Measurements from ENCODE around the gene HNF4A.

The HNF4A gene

DNA sequence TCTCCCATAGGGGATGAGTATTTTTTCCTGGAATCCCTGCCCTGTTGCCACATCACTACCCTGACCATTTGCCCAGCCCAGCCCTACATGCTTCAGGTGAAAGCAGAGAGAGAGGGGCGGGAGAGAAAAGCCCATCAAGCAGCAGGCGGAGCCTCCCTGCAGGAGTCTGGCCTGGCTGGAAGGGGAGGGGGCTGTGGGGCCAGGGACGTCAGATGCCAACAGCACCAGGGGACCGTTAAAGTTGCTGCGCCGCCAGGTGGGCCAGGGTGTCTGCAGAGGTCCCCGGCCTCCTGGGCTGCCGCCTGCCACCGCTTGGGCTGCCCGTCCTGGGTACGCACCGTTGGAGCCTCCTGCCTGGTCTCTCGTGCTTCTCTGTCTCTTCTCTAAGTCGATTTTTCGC is 19.4 kb upstream of the HNF4A start:
- CTCF ChIA-PET: no interaction called here
- POLR2A ChIA-PET: no interaction called here
- TF ChIP-seq FOXK2 (IDR thresholded peaks at IDR 0.05) (no peak), PKNOX1 (IDR thresholded peaks at IDR 0.05) (no peak), SP1 (IDR thresholded peaks at IDR 0.05) (no peak), HDGF (IDR thresholded peaks at IDR 0.05; ENCODE audit: borderline replicate concordance) (no peak), BHLHE40 (IDR thresholded peaks at IDR 0.05; ENCODE audit: borderline replicate concordance) (no peak), ZNF384 (IDR thresholded peaks at IDR 0.05) (no peak), ELF4 (IDR thresholded peaks at IDR 0.05) (no peak), TARDBP (IDR thresholded peaks at IDR 0.05) (no peak), LEF1 (IDR thresholded peaks at IDR 0.05; ENCODE audit: borderline replicate concordance) (no peak), NFRKB (IDR thresholded peaks at IDR 0.05) (no peak), L3MBTL2 (conservative IDR thresholded peaks at IDR 0.05) (no peak), FOXA1 (IDR thresholded peaks at IDR 0.05) (no peak), CTBP1 (IDR thresholded peaks at IDR 0.05; ENCODE audit: borderline replicate concordance) (no peak)
- no peak for DNase-seq (ENCODE audit: extremely low spot score)

GRCh38 chr20:44336725-44337380 is 18.6 kb upstream of the HNF4A start, which contains the start of gene R3HDML:
R3HDML (plus strand) TSS chr20:44337043; CDS start chr20:44337158, 115 bp downstream.
- ChIA-PET POLR2A (interaction anchor here (1.1 kb wide), 1 partner anchor 26 kb away, joined by 3 read pairs; the partner anchor contains the start of gene FITM2), CTCF (no interaction called here)
- TF ChIP-seq LEF1 (IDR thresholded peaks at IDR 0.05; ENCODE audit: borderline replicate concordance) (no peak), BHLHE40 (IDR thresholded peaks at IDR 0.05; ENCODE audit: borderline replicate concordance) (no peak), CTBP1 (IDR thresholded peaks at IDR 0.05; ENCODE audit: borderline replicate concordance) (no peak), ELF4 (IDR thresholded peaks at IDR 0.05) (no peak), FOXA1 (IDR thresholded peaks at IDR 0.05) (no peak), ZNF384 (IDR thresholded peaks at IDR 0.05) (no peak), ARNT (IDR thresholded peaks at IDR 0.05) (no peak), PKNOX1 (IDR thresholded peaks at IDR 0.05) (no peak), SP1 (IDR thresholded peaks at IDR 0.05) (no peak), SUZ12 (IDR thresholded peaks at IDR 0.05) (no peak), TARDBP (IDR thresholded peaks at IDR 0.05) (no peak), FOXK2 (IDR thresholded peaks at IDR 0.05) (no peak), NFRKB (IDR thresholded peaks at IDR 0.05) (no peak), L3MBTL2 (conservative IDR thresholded peaks at IDR 0.05) (no peak), HDGF (IDR thresholded peaks at IDR 0.05; ENCODE audit: borderline replicate concordance) (no peak), FOXM1 (IDR thresholded peaks at IDR 0.05; ENCODE audit: borderline replicate concordance) (no peak)
- no peak for DNase-seq (ENCODE audit: extremely low spot score)

DNA sequence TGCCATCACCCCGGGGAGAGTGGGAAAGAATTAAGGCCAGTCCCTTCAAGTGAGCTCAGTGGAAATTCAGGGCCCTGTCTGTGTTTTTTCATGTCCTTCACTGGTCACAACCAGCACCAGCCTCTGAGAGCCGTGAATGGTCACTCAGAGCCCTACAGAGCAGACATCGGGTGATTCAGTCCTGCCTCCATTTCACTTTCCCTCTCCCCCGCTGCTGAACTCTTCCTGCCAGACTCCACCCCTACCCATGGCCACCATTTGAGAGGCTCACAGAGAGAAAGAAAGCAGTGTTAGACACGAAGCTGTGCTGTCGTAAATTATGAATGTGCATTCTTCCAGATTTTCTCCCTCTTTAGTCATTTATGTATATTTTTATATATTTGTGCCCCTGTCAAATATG is 13.3 kb upstream of the HNF4A start:
- no peak for TF ChIP-seq PKNOX1 (IDR thresholded peaks at IDR 0.05)
- no peak for TF ChIP-seq SP1 (IDR thresholded peaks at IDR 0.05)
- no peak for TF ChIP-seq TARDBP (IDR thresholded peaks at IDR 0.05)
- no peak for TF ChIP-seq SUZ12 (IDR thresholded peaks at IDR 0.05)
- no peak for TF ChIP-seq ZNF384 (IDR thresholded peaks at IDR 0.05)
- TF ChIP-seq HDGF (IDR thresholded peaks at IDR 0.05; ENCODE audit: borderline replicate concordance): no peak
- no peak for TF ChIP-seq NFRKB (IDR thresholded peaks at IDR 0.05)
- no peak for TF ChIP-seq BHLHE40 (IDR thresholded peaks at IDR 0.05; ENCODE audit: borderline replicate concordance)
- ChIA-PET CTCF (no interaction called here), POLR2A (no interaction called here)
- no peak for DNase-seq (ENCODE audit: extremely low spot score)

GRCh38 chr20:44343162-44343675 is 12.3 kb upstream of the HNF4A start:
- POLR2A ChIA-PET: no interaction called here
- TF ChIP-seq FOXK2 (IDR thresholded peaks at IDR 0.05): no peak
- no peak for TF ChIP-seq SP1 (IDR thresholded peaks at IDR 0.05)
- no peak for TF ChIP-seq FOXA1 (IDR thresholded peaks at IDR 0.05)
- no peak for TF ChIP-seq BHLHE40 (IDR thresholded peaks at IDR 0.05; ENCODE audit: borderline replicate concordance)
- no peak for TF ChIP-seq SUZ12 (IDR thresholded peaks at IDR 0.05)
- no peak for TF ChIP-seq L3MBTL2 (conservative IDR thresholded peaks at IDR 0.05)
- TF ChIP-seq TARDBP (IDR thresholded peaks at IDR 0.05): no peak
- no peak for TF ChIP-seq PKNOX1 (IDR thresholded peaks at IDR 0.05)
- no peak for TF ChIP-seq LEF1 (IDR thresholded peaks at IDR 0.05; ENCODE audit: borderline replicate concordance)
- no peak for TF ChIP-seq ARNT (IDR thresholded peaks at IDR 0.05)
- no peak for TF ChIP-seq FOXM1 (IDR thresholded peaks at IDR 0.05; ENCODE audit: borderline replicate concordance)
- TF ChIP-seq NFRKB (IDR thresholded peaks at IDR 0.05): no peak
- TF ChIP-seq ELF4 (IDR thresholded peaks at IDR 0.05): no peak
- no peak for TF ChIP-seq ZNF384 (IDR thresholded peaks at IDR 0.05)
- TF ChIP-seq HDGF (IDR thresholded peaks at IDR 0.05; ENCODE audit: borderline replicate concordance): no peak
- no peak for TF ChIP-seq CTBP1 (IDR thresholded peaks at IDR 0.05; ENCODE audit: borderline replicate concordance)
- DNase-seq (ENCODE audit: extremely low spot score): no peak
- CTCF ChIA-PET: no interaction called here

DNA sequence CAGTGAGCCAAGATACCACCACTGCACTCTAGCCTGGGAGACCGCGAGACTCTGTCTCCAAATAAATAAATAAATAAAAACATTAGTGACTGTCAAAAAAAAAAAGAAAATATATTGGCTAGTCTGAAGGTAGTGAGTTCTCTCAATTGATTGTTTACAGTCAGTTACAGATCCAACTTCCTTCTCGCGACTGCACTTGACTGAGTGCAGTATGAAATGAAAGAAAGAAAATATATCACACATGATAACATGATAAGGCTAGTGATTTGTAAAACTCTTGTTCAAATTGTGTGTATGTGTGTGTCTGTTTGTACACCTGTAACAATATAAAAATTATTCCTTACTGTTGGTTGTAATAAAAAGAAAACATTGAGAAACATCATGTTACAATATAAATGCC is 10.8 kb upstream of the HNF4A start:
- TF ChIP-seq FOXK2 (IDR thresholded peaks at IDR 0.05) (no peak), HDGF (IDR thresholded peaks at IDR 0.05; ENCODE audit: borderline replicate concordance) (no peak), SP1 (IDR thresholded peaks at IDR 0.05) (no peak)
- ChIA-PET POLR2A (no interaction called here), CTCF (interaction anchor here (0.6 kb wide), 1 partner anchor 32 kb away, joined by 3 read pairs; no protein-coding TSS in a partner anchor)
- DNase-seq (ENCODE audit: extremely low spot score): no peak
